HUES48 (cell line): Measurements from ENCODE around the gene COL28A1.

ENCODE experiments used
- H3K27ac ChIP-seq: one replicate; pipeline ENCODE4 v1.7.0; 2013; ENCODE audit warnings: low read depth, low read length, inconsistent platforms
- H3K27me3 ChIP-seq: 2 replicates; pipeline ENCODE4 v1.6.1; 2013; ENCODE audit warnings: mild to moderate bottlenecking, low read length; ENCODE audit not compliant: control insufficient read depth, insufficient read depth
- H3K36me3 ChIP-seq: 2 replicates; pipeline ENCODE4 v1.6.1; 2013; ENCODE audit warnings: low read length; ENCODE audit not compliant: control insufficient read depth, insufficient read depth
- H3K4me1 ChIP-seq: 2 replicates; pipeline ENCODE4 v1.6.1; 2013; ENCODE audit warnings: mild to moderate bottlenecking, low read length; ENCODE audit not compliant: control insufficient read depth, insufficient read depth
- H3K4me3 ChIP-seq: 2 replicates; pipeline ENCODE4 v1.5.1; 2013; ENCODE audit warnings: mild to moderate bottlenecking, low read depth, low read length
- H3K9ac ChIP-seq: 2 replicates; pipeline ENCODE4 v1.6.1; 2013; ENCODE audit warnings: mild to moderate bottlenecking, low read depth, low read length, moderate library complexity
- H3K9me3 ChIP-seq: 2 replicates; pipeline ENCODE4 v1.6.1; 2013; ENCODE audit warnings: low read length; ENCODE audit not compliant: control insufficient read depth, insufficient read depth

The COL28A1 gene

DNA sequence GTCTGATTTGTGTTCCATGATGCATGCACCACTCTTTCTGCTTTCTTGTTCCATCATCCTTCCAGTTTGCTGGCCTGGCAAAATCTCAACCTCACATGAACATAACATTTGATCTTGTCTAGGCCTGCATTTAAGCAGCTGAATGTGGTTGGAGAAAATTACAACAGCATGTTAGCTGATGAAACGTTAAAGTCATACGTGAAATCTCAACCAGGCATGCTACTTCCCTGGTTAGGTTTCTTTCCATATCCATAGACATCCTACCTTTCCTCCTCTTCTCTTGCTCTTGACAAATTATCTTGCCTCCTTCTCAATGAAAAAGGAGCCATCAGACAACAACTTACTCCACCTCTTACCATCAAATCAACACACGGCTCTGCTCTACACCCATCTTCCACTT, 199.8 kb downstream of the COL28A1 start:
- H3K4me1 ChIP-seq, result no peaks in the 10 kb centered on the region
- no peak overlapping the region for H3K27ac ChIP-seq
- no peak overlapping the region for H3K4me3 ChIP-seq
- no peaks in the 10 kb centered on the region for H3K36me3 ChIP-seq
- no peaks in the 10 kb centered on the region for H3K27me3 ChIP-seq
- H3K9ac ChIP-seq, result no peak overlapping the region
- no peaks in the 10 kb centered on the region for H3K9me3 ChIP-seq

DNA sequence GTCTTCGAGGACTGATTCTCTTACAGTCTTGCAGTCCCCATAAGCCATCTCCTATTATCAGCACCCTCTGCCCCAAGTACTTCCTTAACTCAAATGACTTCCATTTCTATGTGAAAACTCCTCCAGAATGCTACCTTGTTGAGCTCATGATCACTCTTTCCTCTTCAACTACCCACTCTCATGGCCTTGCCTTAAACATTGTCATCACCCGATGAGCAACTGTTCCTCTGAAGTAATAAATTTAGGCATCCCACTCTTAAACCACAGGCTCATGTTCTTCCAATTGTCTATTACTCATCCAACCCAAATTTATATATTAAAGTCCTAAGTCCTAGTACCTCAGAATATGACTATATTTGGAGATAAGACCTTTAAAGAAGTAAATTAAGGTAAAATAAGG, 200.5 kb downstream of the COL28A1 start:
- no peaks in the 10 kb centered on the region for H3K9me3 ChIP-seq
- H3K27me3 ChIP-seq, result no peaks in the 10 kb centered on the region
- H3K4me3 ChIP-seq, result no peak overlapping the region
- H3K36me3 ChIP-seq, result no peaks in the 10 kb centered on the region
- no peak overlapping the region for H3K9ac ChIP-seq
- H3K27ac ChIP-seq, result no peak overlapping the region
- H3K4me1 ChIP-seq, result no peaks in the 10 kb centered on the region

DNA sequence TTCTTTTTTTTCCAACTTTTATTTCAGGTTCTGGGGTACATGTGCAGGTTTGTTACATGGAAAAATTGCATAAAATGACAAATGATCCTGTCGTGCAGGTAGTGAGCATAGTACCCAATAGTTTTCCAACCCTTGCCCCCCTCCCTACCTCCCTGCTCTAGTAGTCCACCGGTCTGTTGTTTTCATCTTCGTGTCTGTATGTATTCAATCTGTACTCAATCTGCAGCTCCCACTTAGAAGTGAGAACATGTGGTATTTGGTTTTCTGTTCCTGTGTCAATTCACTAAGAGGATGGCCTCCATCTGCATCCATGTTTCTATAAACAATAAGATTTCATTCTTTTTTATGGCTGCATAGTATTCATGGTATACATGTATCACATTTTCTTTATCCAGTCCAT, 202.1 kb downstream of the COL28A1 start:
- Histone ChIP-seq H3K9ac (no peak overlapping the region), H3K27me3 (no peaks in the 10 kb centered on the region), H3K4me3 (no peak overlapping the region), H3K9me3 (no peaks in the 10 kb centered on the region), H3K4me1 (no peaks in the 10 kb centered on the region), H3K36me3 (no peaks in the 10 kb centered on the region), H3K27ac (no peak overlapping the region)

DNA sequence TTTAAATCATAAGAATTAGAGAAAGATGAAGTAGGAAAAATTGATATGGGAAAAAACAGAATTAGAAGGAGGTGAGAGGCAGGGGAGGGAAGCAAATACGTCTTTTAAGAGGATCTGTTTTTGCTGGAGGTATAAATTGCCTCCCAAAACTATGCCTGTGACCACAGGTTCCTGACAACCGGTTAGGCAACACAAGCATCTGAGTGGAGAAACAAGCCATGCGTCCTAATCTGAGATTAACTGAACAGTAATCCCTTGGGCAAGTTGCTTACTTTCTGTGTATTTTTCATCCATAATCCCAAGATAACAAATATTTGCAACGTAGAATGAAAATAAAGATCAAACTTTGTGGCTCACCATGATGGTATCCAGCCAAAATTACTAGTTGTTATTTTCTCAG, 204.2 kb downstream of the COL28A1 start:
- Histone ChIP-seq H3K27ac (no peak overlapping the region), H3K4me1 (no peaks in the 10 kb centered on the region), H3K36me3 (no peaks in the 10 kb centered on the region), H3K4me3 (no peak overlapping the region), H3K9me3 (no peaks in the 10 kb centered on the region), H3K27me3 (no peaks in the 10 kb centered on the region), H3K9ac (no peak overlapping the region)

DNA sequence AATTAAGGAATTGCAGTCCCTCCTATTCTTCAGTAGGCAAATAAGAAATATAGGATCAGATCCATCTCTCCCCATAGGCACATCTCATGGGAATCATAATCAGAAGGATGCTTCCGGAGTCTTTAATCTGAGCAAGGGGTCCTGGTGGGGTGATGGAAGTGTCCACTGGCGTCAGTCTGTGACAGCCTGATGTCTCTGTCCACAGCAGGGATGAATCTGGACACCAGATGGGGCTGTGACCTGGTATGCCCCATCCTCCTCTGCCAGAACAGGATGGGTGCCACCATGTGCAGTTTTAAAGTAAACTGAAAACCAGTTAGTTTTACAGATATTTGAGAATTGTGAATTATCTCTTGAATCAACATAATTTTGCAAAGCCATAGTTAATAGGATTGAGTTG, 204.7 kb downstream of the COL28A1 start:
- H3K36me3 ChIP-seq, result no peaks in the 10 kb centered on the region
- H3K9ac ChIP-seq, result no peak overlapping the region
- no peaks in the 10 kb centered on the region for H3K4me1 ChIP-seq
- H3K9me3 ChIP-seq, result no peaks in the 10 kb centered on the region
- H3K4me3 ChIP-seq, result no peak overlapping the region
- H3K27me3 ChIP-seq, result no peaks in the 10 kb centered on the region
- no peak overlapping the region for H3K27ac ChIP-seq

DNA sequence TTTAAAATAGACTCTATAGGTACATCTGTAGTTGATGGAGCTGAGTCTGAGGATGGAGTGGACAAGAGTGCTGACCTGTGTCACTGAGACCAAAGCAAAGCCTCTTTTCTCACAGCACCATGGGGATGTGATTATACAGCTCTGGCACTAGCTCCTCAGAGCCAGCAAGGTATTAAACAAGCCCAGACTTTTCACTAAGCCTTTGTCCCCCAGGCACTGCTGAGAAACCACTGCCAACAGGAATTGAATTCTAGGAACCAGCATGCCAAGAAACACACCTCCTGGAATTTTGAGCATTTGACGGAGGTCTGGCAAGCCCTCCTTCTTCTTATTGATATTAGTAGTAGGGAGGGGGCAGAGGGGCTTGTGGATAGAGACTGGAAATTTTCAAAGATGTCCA, 206.3 kb downstream of the COL28A1 start:
- Histone ChIP-seq H3K36me3 (no peaks in the 10 kb centered on the region), H3K4me3 (no peak overlapping the region), H3K27me3 (no peaks in the 10 kb centered on the region), H3K9me3 (no peaks in the 10 kb centered on the region), H3K27ac (no peak overlapping the region), H3K4me1 (no peaks in the 10 kb centered on the region), H3K9ac (no peak overlapping the region)

DNA sequence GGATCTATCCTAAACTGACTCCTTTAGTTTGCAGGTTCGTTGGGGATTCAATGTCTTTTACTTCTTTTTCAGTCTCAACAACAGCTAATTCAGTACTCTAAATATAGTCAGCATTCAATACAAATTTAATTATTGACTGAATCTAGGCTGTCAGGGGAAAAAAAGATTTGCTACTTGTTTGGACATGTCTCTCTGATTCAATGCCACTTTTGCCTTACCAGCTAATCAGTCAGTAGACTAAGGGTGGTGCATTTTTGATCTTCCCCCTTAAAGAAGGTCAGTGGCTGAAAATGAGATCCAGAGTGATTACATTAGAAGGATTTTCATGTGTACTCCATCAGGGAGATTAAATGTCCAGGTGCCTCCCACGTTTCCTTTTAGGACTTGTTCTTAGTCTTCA, 208.2 kb downstream of the COL28A1 start:
- H3K9ac ChIP-seq, result no peak overlapping the region
- no peaks in the 10 kb centered on the region for H3K9me3 ChIP-seq
- no peaks in the 10 kb centered on the region for H3K36me3 ChIP-seq
- H3K4me3 ChIP-seq, result no peak overlapping the region
- no peaks in the 10 kb centered on the region for H3K27me3 ChIP-seq
- H3K27ac ChIP-seq, result no peak overlapping the region
- no peaks in the 10 kb centered on the region for H3K4me1 ChIP-seq

DNA sequence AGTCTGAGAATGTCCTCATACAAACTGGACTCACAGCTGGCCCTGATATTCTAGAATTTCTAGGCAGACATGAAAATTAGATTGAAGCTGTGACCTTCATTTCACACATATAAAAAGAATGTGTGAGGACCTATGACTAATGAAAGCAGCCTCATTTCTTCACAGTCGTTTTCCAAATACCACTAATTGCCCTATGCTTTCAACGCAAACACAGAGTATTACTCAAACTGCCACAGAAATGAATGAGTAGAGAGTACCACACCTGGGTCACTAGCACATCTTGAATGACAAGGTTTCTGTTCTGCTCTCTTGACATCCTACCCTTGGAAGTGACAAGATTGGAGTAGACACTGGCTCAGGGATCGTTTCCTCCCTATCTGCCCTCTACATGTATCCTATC, 211.0 kb downstream of the COL28A1 start:
- Histone ChIP-seq H3K9ac (no peak overlapping the region), H3K4me3 (no peak overlapping the region), H3K9me3 (no peaks in the 10 kb centered on the region), H3K27ac (no peak overlapping the region), H3K4me1 (no peaks in the 10 kb centered on the region), H3K36me3 (no peaks in the 10 kb centered on the region), H3K27me3 (no peaks in the 10 kb centered on the region)

DNA sequence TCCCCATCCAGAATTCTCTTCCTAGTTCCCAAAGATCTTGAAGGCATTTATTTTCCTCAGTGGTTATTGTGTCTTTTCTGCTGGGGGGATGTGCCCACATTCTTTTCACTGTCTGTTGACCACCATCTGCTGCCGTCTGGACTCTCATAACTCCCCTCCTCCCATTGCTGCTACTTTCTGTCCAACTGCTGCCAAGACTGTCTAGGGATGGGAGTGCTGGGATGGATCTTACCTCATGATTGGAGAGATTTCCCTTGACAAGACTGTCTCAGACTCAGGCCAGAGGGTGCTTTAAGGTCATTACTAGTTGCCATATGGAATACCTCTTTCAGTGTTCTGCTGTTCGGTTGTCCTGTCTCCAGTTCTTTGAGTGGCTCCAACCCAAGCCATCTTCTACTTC, 211.8 kb downstream of the COL28A1 start:
- Histone ChIP-seq H3K27ac (no peak overlapping the region), H3K27me3 (no peaks in the 10 kb centered on the region), H3K4me1 (no peaks in the 10 kb centered on the region), H3K9me3 (no peaks in the 10 kb centered on the region), H3K9ac (no peak overlapping the region), H3K4me3 (no peak overlapping the region), H3K36me3 (no peaks in the 10 kb centered on the region)

DNA sequence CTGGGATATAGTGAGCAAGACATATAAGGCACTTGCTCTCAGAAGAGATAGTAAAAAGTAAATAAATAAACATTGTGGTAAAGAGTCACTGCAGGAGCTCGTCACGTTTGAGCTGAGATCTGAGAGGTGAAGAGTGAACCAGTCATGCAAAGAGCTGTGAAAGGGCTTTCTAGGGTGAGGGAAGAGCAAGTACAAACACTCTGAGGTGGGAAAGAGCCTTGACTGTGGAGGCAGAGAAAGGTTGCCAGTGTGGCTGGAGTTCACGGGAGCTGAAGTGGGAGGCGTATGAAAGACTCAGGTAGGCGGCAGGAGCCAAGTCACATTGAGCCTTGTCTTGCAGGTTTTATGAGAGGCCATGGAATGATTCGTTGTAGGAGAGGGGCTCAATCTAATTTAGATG, 212.3 kb downstream of the COL28A1 start:
- H3K27ac ChIP-seq, result no peak overlapping the region
- no peak overlapping the region for H3K9ac ChIP-seq
- no peak overlapping the region for H3K4me3 ChIP-seq
- H3K9me3 ChIP-seq, result no peaks in the 10 kb centered on the region
- no peaks in the 10 kb centered on the region for H3K27me3 ChIP-seq
- no peaks in the 10 kb centered on the region for H3K4me1 ChIP-seq
- H3K36me3 ChIP-seq, result no peaks in the 10 kb centered on the region

DNA sequence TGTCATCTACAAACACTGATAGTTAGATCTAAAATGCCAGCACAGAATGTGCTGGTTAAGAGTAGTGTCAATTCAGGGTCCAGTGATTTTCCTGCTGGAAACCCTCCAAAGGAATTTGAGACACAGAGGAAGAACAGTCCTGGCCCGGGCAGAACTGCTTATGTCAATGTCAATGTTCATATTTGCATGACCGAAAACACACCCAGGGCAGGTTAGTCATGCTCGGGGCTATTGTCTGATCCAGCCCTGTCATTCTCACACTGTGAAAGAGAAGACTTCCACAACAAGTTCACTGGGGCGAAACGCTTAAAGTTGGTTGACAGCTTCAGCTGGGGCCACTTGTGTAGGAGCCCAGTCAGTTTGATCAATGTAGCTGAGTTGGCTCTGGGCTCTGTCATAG, 214.0 kb downstream of the COL28A1 start:
- Histone ChIP-seq H3K9me3 (no peaks in the 10 kb centered on the region), H3K4me1 (no peaks in the 10 kb centered on the region), H3K9ac (no peak overlapping the region), H3K36me3 (no peaks in the 10 kb centered on the region), H3K4me3 (no peak overlapping the region), H3K27ac (no peak overlapping the region), H3K27me3 (no peaks in the 10 kb centered on the region)

DNA sequence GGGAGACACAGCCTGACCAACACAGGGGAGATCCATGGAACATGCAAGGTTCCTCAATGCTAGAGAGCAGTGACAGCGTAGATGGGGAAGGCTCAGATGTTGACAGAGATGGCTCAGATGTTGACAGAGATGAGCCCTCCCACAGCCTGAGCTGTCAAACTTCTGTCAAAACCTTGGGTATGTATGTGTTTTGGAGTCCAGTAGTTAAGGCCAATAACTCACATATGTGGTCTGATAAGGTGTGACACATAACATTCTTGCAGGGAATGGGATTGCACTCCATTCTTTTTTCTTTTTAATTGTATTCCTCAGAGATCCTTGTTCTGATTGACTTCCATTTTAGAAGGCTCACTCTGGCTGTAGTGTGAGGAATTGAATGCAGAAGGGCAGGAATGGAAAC, 217.1 kb downstream of the COL28A1 start:
- Histone ChIP-seq H3K36me3 (no peaks in the 10 kb centered on the region), H3K9ac (no peak overlapping the region), H3K27me3 (no peaks in the 10 kb centered on the region), H3K4me3 (no peak overlapping the region), H3K9me3 (no peaks in the 10 kb centered on the region), H3K27ac (no peak overlapping the region), H3K4me1 (no peaks in the 10 kb centered on the region)
